ENCODE results near the gene EXOSC3. TPM values are rescaled to one million over a fixed set of nuclear protein-coding genes. Genes with fewer than 3 reads are reported as not detected.
"Not testable (repeated sequence)": the region's sequence is repeated elsewhere in the genome, so short reads cannot be mapped to it uniquely, and the experiment has no call there.

Gene EXOSC3
- total RNA-seq, 1 experiment from 2014 or later, result 81.0 TPM

DNA sequence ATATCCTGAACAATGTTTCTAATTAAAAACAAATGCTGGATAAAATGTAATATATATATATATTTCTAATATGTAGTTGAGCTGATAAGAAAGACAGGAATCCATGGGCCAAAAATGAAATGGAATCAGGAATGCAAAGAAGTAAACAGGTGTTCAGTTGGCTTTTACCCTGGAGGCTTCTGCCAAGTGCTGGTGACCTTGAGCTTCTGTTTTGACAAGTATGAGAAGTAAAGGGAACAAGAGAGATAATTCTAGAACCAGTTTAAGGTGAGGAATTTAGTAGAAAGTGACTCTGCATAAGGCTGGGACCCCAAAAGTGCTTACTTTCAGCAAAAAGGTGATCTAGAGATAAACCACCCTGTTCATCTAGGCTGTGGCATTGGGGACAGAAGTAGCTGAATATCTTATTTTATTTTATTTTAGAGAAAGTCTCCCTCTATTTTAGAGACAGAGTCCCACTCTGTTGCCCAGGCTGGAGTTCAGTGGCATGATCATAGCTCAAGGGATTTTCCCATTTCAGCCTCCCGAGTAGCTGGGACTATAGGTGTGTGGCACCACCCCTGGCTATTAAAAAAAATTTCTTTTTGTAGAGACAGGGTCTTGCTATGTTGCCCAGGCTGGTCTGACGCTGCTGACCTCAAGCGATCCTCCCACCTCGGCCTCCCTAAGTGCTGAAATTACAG, 42.8 kb upstream of the EXOSC3 start:
- no peak overlapping the region for H3K27ac ChIP-seq (ENCODE audit: insufficient read length, low read depth, low read length)
- H3K79me1 ChIP-seq (ENCODE audit: insufficient read depth, low read depth, low read length, poor library complexity, severe bottlenecking), result no peaks in the 10 kb centered on the region
- no peak overlapping the region for H4K8ac ChIP-seq (replicated peaks; ENCODE audit: insufficient read length, low read depth, low read length)
- H3K23ac ChIP-seq (ENCODE audit: insufficient read length, low read depth, low read length), result no peak overlapping the region
- no peak overlapping the region for H3K9ac ChIP-seq (ENCODE audit: extremely low read depth, insufficient read length, low read length)
- no peak for DNase-seq
- H3K9me3 ChIP-seq (ENCODE audit: control insufficient read depth, low read depth, low read length), result no peaks in the 10 kb centered on the region
- H3K56ac ChIP-seq (ENCODE audit: insufficient read length, low read depth, low read length), result no peak overlapping the region
- TF ChIP-seq, protein P1, sequence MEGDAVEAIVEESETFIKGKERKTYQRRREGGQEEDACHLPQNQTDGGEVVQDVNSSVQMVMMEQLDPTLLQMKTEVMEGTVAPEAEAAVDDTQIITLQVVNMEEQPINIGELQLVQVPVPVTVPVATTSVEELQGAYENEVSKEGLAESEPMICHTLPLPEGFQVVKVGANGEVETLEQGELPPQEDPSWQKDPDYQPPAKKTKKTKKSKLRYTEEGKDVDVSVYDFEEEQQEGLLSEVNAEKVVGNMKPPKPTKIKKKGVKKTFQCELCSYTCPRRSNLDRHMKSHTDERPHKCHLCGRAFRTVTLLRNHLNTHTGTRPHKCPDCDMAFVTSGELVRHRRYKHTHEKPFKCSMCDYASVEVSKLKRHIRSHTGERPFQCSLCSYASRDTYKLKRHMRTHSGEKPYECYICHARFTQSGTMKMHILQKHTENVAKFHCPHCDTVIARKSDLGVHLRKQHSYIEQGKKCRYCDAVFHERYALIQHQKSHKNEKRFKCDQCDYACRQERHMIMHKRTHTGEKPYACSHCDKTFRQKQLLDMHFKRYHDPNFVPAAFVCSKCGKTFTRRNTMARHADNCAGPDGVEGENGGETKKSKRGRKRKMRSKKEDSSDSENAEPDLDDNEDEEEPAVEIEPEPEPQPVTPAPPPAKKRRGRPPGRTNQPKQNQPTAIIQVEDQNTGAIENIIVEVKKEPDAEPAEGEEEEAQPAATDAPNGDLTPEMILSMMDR (conservative IDR thresholded peaks at IDR 0.05), result no peak
- no peak overlapping the region for H2BK12ac ChIP-seq (ENCODE audit: insufficient read length, low read depth, low read length)
- Mint-ChIP-seq H3K4me3 (no peak overlapping the region), H3K36me3 (ENCODE audit: insufficient read depth in 1 of 3, low read depth in 3 of 3) (peaks cover 5 to 23% (median 13%) of the 10 kb centered on the region in 3 experiments; a peak in 6 of 7 replicates), H3K4me1 (no peaks in the 10 kb centered on the region), H3K27me3 (ENCODE audit: low read depth) (no peaks in the 10 kb centered on the region), H3K9me3 (no peaks in the 10 kb centered on the region), H3K27ac (no peak overlapping the region)
- no peak overlapping the region for H2BK120ac ChIP-seq (ENCODE audit: low read depth, low read length, poor library complexity, severe bottlenecking)
- no peak overlapping the region for H3K4ac ChIP-seq (ENCODE audit: low read depth, low read length)
- no peak overlapping the region for H2AK5ac ChIP-seq (ENCODE audit: insufficient read length, low read length)
- H4K20me1 ChIP-seq (ENCODE audit: control insufficient read depth, insufficient read depth, insufficient read length), result no peaks in the 10 kb centered on the region
- H3K4me2 ChIP-seq (ENCODE audit: insufficient read depth, insufficient read length, low read length), result no peak overlapping the region
- no peak overlapping the region for H2BK5ac ChIP-seq (ENCODE audit: insufficient read length, low read length)
- no peak overlapping the region for H3T11ph ChIP-seq (ENCODE audit: low read length)
- no peak overlapping the region for H4K91ac ChIP-seq (ENCODE audit: insufficient read length, low read depth, low read length)
- H3K4me1 ChIP-seq (ENCODE audit: insufficient read depth, low read length), result no peaks in the 10 kb centered on the region
- H3K79me2 ChIP-seq (ENCODE audit: insufficient read depth, low read length), result no peaks in the 10 kb centered on the region
- no peak overlapping the region for H2BK20ac ChIP-seq (ENCODE audit: low read depth, low read length, poor library complexity, severe bottlenecking)
- no peak overlapping the region for H3K18ac ChIP-seq (ENCODE audit: insufficient read length, low read depth, low read length)
- H2BK15ac ChIP-seq (ENCODE audit: low read depth, low read length), result no peak overlapping the region
- H3K14ac ChIP-seq (ENCODE audit: insufficient read depth, low read length), result no peak overlapping the region
- H3K27me3 ChIP-seq (ENCODE audit: insufficient read depth, low read length), result no peaks in the 10 kb centered on the region
- no CpG with 5 or more reads among the region's 4 CpGs for WGBS (ENCODE audit: extremely low coverage, insufficient read length, low lambda C conversion rate)
- H2AFZ ChIP-seq (ENCODE audit: low read length), result no peak overlapping the region
- no peaks in the 10 kb centered on the region for H3K23me2 ChIP-seq (ENCODE audit: insufficient read length, low read depth, low read length, poor library complexity, severe bottlenecking)
- no peak overlapping the region for H4K5ac ChIP-seq (ENCODE audit: insufficient read length, low read depth, low read length)

DNA sequence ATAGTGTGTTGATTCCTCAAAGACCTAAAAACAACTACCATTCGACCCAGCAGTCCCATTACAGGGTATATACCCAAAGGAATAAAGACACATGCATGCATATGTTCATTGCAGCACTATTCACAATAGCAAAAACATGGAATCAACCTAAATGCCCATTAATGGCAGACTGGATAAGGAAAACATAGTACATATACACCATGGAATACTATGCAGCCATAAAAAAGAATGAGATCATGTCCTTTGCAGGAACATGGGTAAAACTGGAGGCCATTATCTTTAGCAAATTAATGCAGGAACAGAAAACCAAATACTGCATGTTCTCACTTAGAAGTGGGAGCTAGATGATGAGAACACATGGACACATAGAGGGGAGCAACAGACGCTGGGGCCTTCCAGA, 40.3 kb upstream of the EXOSC3 start:
- H2BK5ac ChIP-seq (ENCODE audit: insufficient read length, low read length); H2BK12ac ChIP-seq (ENCODE audit: insufficient read length, low read depth, low read length); H3K27me3 ChIP-seq (ENCODE audit: insufficient read depth, low read length); H3K23me2 ChIP-seq (ENCODE audit: insufficient read length, low read depth, low read length, poor library complexity, severe bottlenecking); DNase-seq; H3K23ac ChIP-seq (ENCODE audit: insufficient read length, low read depth, low read length); H3K79me2 ChIP-seq (ENCODE audit: insufficient read depth, low read length); H3K14ac ChIP-seq (ENCODE audit: insufficient read depth, low read length); H4K20me1 ChIP-seq (ENCODE audit: control insufficient read depth, insufficient read depth, insufficient read length); H3K9me3 ChIP-seq (ENCODE audit: control insufficient read depth, low read depth, low read length); H3K9ac ChIP-seq (ENCODE audit: extremely low read depth, insufficient read length, low read length); H2BK120ac ChIP-seq (ENCODE audit: low read depth, low read length, poor library complexity, severe bottlenecking); H2BK15ac ChIP-seq (ENCODE audit: low read depth, low read length); H4K8ac ChIP-seq (replicated peaks; ENCODE audit: insufficient read length, low read depth, low read length); H2AK5ac ChIP-seq (ENCODE audit: insufficient read length, low read length); H3K4me1 Mint-ChIP-seq; H3K56ac ChIP-seq (ENCODE audit: insufficient read length, low read depth, low read length); H3K4me3 Mint-ChIP-seq; H4K5ac ChIP-seq (ENCODE audit: insufficient read length, low read depth, low read length); H3K9me3 Mint-ChIP-seq; H3K27ac Mint-ChIP-seq; H3K4me2 ChIP-seq (ENCODE audit: insufficient read depth, insufficient read length, low read length); H2AFZ ChIP-seq (ENCODE audit: low read length); H3K4me1 ChIP-seq (ENCODE audit: insufficient read depth, low read length); H3K18ac ChIP-seq (ENCODE audit: insufficient read length, low read depth, low read length); H3T11ph ChIP-seq (ENCODE audit: low read length); H3K79me1 ChIP-seq (ENCODE audit: insufficient read depth, low read depth, low read length, poor library complexity, severe bottlenecking); H3K4ac ChIP-seq (ENCODE audit: low read depth, low read length); H2BK20ac ChIP-seq (ENCODE audit: low read depth, low read length, poor library complexity, severe bottlenecking); H3K27ac ChIP-seq (ENCODE audit: insufficient read length, low read depth, low read length); H3K27me3 Mint-ChIP-seq (ENCODE audit: low read depth); H4K91ac ChIP-seq (ENCODE audit: insufficient read length, low read depth, low read length): not testable (repeated sequence)
- no CpG with 5 or more reads among the region's 2 CpGs for WGBS (ENCODE audit: extremely low coverage, insufficient read length, low lambda C conversion rate)
- peaks cover 8 to 44% (median 30%) of the 10 kb centered on the region in 3 experiments; a peak in 6 of 7 replicates for H3K36me3 Mint-ChIP-seq (ENCODE audit: insufficient read depth in 1 of 3, low read depth in 3 of 3)
